Ishikawa (cell line): ENCODE results near the gene TPCN1.

ENCODE experiments used
- CEBPB ChIP-seq: IDR thresholded peaks from 2 replicates; pipeline ENCODE4 v1.6.1; 2012
- CREB1 ChIP-seq: IDR thresholded peaks from 2 replicates; pipeline ENCODE4 v1.6.1; 2012; ENCODE audit warnings: low read depth
- EGR1 ChIP-seq: IDR thresholded peaks from 2 replicates; pipeline ENCODE4 v1.6.1; 2012
- EP300 ChIP-seq: IDR thresholded peaks from 2 replicates; pipeline ENCODE4 v1.6.1; 2012; ENCODE audit warnings: borderline replicate concordance
- FOXM1 ChIP-seq: IDR thresholded peaks from 2 replicates; pipeline ENCODE4 v1.6.1; 2012; ENCODE audit warnings: low read depth, borderline replicate concordance
- MAX ChIP-seq: IDR thresholded peaks from 2 replicates; pipeline ENCODE4 v1.6.1; 2012
- RAD21 ChIP-seq: IDR thresholded peaks from 2 replicates; pipeline ENCODE4 v1.6.1; 2012; ENCODE audit warnings: low read depth
- REST ChIP-seq: IDR thresholded peaks from 2 replicates; pipeline ENCODE4 v1.6.1; 2012; ENCODE audit warnings: low read depth, mild to moderate bottlenecking
- TAF1 ChIP-seq: IDR thresholded peaks from 2 replicates; pipeline ENCODE4 v1.6.1; 2012; ENCODE audit warnings: low read depth, mild to moderate bottlenecking
- TCF12 ChIP-seq: IDR thresholded peaks from 2 replicates; pipeline ENCODE4 v1.6.1; 2012; ENCODE audit warnings: low read depth
- TEAD4 ChIP-seq: IDR thresholded peaks from 2 replicates; pipeline ENCODE4 v1.6.1; 2012
- USF1 ChIP-seq: IDR thresholded peaks from 2 replicates; pipeline ENCODE4 v1.6.1; 2012
- YY1 ChIP-seq: IDR thresholded peaks from 2 replicates; pipeline ENCODE4 v1.6.1; 2012; ENCODE audit warnings: low read depth

- TF ChIP-seq MAX (no peak), CREB1 (no peak), TEAD4 (no peak), TAF1 (no peak), USF1 (no peak), CEBPB (no peak), YY1 (no peak), EP300 (no peak), REST (no peak), RAD21 (no peak), TCF12 (no peak), EGR1 (no peak), FOXM1 (no peak)
Observed at GRCh38 chr12:113240395-113240794, 19.1 kb downstream of the TPCN1 start.
